HL-60 (cell line): ENCODE results near the gene FGF12.

Experiments
- CTCF ChIP-seq: IDR thresholded peaks from one replicate; pipeline ENCODE4 v1.5.1; 2011; ENCODE audit warnings: low read length, control low read depth, inconsistent platforms; ENCODE audit not compliant: insufficient read depth
- GABPA ChIP-seq: IDR thresholded peaks from 2 replicates; pipeline ENCODE4 v1.6.1; 2012; ENCODE audit warnings: low read depth
- POLR2AphosphoS5 ChIP-seq: IDR thresholded peaks from 2 replicates; pipeline ENCODE4 v1.6.1; 2012; ENCODE audit warnings: low read depth
- REST ChIP-seq: IDR thresholded peaks from 2 replicates; pipeline ENCODE4 v1.6.1; 2012; ENCODE audit warnings: low read depth; ENCODE audit not compliant: insufficient replicate concordance
- SPI1 ChIP-seq: IDR thresholded peaks from 2 replicates; pipeline ENCODE4 v1.6.1; 2012; ENCODE audit warnings: low read depth, mild to moderate bottlenecking, borderline replicate concordance

- TF ChIP-seq CTCF = no peak
- TF ChIP-seq POLR2AphosphoS5 = no peak
- no peak for TF ChIP-seq REST
- no peak for TF ChIP-seq GABPA
- no peak for TF ChIP-seq SPI1
Measured at GRCh38 chr3:192220915-192221314, 506.4 kb downstream of the FGF12 start.
